Measurements from ENCODE around the gene TTC39A. TPM values are rescaled to one million over a fixed set of nuclear protein-coding genes. Genes with fewer than 3 reads are reported as not detected.

The TTC39A gene
- total and polyA plus RNA-seq, 2 of the 13 experiments (the other 11 are each of a cell fraction or from before 2014, with no cell fraction given): 0.33 to 1.5 TPM

- TF ChIP-seq ZNF576 (CRISPR knock-in tag; IDR thresholded peaks at IDR 0.05) (no peak), ZNF646 (CRISPR knock-in tag; IDR thresholded peaks at IDR 0.05) (no peak), GATAD2A (CRISPR knock-in tag; IDR thresholded peaks at IDR 0.05) (no peak), FOXK2 (IDR thresholded peaks at IDR 0.05) (no peak), ZNF768 (CRISPR knock-in tag; IDR thresholded peaks at IDR 0.05) (no peak)
Observed at GRCh38 chr1:51298322-51298705, 32.0 kb downstream of the TTC39A start (continued).
